HG03432 (cell line): ENCODE data around the gene DYNLT2.

Source experiments
- ATAC-seq: cut with Tn5 transposase; IDR thresholded peaks from one replicate; pipeline ENCODE4 v1.9.1; 2021; ENCODE audit warnings: mild to moderate bottlenecking, moderate library complexity; ENCODE audit not compliant: unreplicated experiment

Gene DYNLT2

DNA sequence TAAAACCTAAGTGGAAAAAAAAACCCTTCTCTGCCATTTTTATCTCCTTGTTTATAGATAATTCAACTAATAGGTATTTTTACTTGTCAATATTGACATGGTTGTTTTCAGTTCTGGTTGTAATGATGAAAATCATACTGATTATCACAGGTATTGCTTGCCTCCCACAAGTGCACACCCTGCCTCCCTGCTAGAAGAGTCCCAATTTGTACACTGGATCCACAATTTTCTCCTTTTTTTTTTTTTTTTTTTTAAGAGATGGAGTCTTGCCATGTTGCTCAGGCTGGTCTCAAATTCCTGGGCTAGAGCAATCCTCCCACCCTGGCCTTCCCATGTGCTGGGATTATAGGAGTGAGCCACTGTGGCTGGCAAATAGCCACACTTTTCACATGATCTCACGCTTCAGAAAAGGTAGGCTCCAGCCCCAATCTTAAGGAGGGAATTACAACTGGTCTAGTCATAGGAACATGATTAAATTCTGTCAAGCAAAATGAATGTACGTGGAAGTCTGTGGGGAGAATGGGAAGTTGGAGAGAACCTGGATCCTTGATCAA, 12.3 kb downstream of the DYNLT2 start:
- ATAC-seq = no peak

DNA sequence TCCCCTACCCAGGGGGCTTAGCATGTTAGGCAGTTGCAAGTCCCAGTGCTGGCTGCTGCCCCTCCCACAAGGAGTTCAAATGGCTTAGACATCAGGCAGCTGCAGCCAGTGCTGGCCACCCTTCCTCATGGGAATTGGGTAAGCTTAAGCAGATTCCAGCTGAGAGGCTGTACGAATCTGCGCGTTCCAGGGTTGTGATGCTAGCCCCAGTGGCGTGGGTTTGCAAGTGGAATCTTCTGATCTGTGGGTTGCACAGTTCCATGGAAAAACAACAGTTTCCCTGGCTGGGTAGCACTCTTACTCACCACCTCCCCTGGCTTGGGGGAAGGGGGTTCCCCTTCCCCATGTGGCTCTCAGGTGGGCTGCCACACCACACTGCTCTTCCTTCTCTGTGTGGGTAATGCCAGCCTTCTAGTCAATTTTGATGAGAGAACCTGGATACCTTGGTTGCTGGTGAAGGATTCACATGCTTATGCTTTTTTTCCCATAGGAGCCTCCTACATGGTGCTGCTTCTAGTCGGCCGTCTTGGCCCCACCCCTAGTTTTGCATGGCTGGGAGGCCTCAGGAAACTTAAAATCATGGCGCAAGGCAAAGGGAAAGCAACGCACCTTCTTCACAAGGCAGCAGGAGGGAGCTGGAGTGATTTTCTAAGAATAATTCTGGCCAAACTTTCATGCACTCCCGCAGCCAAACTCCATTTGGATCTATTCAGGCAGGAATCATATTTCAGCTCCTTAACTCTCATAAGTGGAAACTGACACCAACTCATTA, 13.0 kb downstream of the DYNLT2 start:
- ATAC-seq = no peak

DNA sequence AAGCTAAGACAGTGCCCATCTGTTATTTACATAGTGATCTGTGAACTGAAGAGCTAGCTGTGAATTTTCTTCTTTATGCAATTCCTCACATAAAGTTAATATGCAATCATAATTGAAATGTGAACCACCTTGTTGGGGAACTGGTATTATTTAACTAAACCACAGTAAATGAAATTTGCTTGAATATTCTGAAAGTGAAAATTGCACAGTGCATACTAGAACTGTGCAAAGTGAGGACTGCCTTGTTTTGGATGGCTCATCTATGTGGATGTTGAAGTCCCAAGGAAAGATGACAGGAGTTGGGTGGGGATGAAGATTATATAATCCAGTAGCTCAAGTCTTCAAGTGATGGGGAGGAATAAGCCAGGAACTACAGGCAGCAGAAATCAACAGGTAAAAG, 21.4 kb downstream of the DYNLT2 start:
- no peak for ATAC-seq

DNA sequence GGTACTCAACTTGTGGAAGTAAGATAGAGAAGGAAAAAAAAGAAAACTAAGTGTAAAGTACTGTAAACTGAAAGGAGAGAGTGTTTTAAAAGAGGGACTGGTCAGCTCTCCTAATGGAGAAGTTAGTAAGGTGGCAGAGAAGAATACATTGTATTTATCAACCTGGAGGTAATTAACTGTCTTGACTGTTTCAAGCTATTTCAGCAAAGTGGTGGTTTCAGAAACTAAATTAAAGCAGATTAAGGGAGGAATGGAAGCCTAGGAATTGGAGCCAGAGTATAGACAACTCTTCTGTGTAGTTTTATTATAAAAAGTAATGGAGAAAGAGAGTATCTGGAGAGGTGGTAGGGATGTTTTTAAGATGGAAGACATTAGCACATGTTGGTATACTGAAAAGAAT, 24.4 kb downstream of the DYNLT2 start:
- no peak for ATAC-seq

DNA sequence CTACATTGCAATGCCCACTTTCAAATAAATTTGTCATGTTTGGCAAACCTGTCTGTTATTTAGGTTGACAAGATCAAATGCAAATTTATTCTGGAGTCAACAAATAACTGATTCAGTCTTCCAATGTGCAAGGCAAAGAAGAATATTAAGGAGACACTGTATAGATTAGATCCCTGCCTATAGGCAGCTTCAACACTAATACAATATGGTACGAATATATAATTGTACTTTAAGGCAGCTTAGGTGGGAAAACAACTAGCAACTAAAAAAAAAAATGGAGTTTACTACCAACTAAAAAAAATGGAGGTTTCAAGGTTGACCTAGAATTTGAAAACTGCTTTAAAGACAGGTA, 25.3 kb downstream of the DYNLT2 start:
- ATAC-seq = no peak

DNA sequence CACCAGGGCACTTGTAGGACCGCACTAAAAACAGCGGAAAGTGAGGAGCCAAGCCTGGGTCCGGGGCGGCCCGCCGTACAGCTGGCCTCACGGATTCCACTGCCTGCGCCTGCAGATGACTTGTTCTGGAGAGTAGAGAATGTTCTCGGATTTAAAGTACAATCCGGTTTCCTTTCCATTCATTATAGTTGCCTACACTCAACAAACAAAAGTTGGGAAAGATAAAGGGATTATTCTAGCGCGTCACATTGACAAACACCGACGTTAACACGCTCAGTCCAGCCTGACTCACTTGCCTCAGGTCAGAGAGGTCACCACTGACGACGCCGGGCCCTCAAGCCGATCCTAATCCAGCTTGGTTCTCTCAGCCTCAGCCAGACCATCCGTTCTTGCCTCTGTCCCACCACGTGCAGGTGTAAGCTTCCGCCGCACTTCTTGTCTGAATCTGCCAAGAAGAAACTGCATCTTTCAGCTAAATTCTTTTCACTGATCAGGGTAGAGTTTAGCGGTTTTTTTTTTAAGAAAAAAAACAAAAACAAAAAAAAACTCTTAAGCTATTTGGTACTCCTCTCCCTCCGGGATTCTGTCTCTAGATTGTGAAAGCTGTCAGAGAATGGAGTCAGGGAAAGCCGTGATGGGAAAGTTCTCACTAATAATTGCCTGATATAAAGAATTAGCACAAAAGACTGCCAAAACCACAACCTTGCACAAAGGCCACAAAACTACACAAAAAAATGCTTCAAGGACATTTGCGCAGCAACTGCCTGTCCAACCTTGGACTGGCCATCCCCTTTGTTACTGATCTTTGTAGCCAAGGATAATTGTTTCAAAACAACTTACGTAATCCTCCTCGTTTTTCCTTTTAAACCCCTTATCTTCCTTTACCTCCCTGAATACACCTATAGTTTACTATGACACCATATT, 26.0 kb downstream of the DYNLT2 start:
- ATAC-seq = peak; percentile 21

DNA sequence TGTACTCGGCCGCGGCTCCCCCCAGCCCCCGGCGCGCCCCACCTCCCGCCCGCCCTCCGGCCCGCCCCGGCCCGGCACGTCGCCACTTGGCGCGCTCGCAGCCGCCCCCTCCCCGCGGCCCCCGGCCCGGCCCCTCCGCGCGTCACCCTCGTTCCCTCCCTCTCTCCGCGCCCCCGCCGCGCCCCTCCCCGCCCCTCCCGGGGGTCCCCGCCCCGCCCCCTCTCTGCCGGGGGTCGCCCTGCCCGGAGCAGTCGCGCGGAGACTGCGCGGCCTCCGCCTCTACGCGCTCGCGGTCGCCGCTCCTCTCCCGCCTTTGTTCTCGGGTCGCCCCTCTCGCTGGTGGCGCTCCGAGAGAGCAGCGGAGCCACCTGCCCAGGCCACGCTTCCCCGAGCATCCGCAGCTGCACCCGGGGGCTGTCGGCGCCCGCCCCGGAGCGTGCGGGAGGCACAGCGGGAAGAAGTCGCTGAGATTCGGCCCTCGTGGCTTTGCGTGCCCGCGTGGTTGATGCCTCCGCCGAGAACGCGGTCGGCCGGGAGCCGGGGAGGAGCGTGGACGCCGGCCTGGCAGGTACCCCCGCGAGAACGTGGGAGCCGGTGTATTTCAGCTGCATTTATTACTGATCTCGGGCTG, 26.8 kb downstream of the DYNLT2 start, which contains the start of gene PHF10:
Gene PHF10, minus strand, starts transcription at position 7 of the 631 bp plus-strand sequence. CDS start 569 bp downstream, outside the sequence.
- peak; percentile 55 for ATAC-seq

DNA sequence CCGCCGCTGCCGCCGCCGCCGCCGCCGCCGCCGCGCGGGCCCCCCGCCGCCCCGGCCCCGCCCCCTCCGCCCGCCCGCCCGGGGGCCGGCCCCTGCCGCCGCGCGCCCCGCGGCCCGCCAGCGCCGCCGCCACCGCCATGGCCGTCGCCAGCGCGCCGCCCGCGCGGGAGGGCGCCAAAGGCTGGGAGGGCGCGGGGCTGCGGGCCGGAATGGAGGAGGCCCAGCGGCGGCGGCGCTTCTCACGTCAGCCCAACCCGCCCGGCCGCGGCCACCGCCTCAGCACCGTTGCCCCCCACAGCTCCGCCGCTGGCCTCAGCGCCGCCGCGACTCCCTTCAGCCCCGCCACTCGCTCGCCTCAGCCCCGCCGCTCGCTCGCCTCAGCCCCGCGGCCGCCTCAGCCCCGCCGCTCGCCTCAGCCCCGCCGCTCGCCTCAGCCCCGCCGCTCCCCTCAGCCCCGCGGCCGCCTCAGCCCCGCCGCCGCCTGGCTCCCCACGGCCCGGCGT, 27.3 kb downstream of the DYNLT2 start:
- peak; percentile 57 for ATAC-seq

DNA sequence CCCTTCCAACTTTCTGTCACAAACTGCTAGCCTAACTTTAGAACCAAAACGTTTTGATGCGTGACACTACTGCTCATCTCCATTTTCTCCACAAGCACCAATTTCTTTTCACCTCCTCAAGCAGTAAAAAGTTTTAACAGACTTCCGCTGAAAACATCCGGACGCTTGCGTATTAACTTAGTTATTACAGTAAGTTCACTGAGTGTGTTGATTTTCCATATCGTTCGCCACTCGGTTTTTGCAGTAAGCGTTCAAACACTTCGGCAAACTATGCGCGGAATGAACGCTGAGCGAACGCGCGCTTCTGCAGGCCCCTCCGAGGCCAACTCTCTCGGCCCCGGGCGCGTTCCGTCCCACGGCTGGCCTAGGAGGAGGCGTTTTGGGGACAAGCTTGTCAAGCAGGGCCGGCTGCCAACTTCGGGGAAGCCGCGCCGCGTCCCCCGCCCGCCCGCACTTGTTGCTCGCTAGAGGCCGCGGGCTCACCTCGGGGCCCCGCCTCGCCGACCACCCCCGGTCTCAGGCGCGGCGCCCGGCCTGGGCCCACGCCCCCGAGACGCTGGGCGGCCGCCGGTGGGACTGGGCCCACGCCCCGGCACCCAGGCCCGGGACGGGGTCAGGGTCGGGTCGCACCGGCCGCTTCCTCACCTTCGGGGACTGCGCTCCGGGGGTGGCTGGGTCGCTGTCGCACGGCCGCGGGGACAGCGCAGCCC, 28.0 kb downstream of the DYNLT2 start:
- peak; percentile 38 for ATAC-seq

DNA sequence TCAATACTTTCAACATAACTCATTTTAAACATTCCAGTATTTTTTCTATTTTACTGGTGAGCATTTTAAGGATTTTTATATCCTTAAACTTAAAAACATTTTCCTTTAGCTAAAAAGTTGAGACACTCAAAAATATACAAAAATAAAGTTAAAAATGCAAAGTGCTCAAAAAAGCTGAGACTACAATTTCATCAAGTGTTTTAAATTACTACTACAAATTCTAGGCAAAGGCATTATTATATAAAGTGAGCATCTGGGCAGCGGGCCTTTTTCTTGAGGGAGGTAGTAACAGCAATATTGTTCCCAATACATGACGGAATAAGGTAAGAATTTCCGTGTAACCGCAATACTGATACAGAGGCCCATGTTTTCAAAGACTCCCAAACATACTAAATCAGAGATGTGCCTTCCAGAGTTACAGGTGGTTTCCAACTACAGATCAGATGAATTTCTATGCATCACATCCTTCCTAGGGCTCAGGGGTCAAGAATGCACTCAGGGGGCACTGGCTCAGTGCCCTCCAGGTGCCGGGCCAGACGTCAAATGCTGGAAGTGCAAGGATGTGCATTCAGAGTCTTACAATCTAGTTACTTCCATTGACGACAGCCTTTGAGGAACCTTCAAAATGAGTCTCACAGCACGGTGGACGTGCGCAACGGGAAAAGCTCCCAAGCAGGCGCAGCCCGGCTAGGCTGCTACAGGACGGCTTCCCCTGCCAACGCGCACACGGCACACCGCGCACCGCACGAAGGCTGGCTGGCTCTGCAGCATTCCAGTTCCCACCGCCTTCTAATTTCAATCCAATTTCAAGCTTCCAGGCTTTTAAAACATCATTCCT, 28.8 kb downstream of the DYNLT2 start:
- peak; percentile 16 for ATAC-seq

DNA sequence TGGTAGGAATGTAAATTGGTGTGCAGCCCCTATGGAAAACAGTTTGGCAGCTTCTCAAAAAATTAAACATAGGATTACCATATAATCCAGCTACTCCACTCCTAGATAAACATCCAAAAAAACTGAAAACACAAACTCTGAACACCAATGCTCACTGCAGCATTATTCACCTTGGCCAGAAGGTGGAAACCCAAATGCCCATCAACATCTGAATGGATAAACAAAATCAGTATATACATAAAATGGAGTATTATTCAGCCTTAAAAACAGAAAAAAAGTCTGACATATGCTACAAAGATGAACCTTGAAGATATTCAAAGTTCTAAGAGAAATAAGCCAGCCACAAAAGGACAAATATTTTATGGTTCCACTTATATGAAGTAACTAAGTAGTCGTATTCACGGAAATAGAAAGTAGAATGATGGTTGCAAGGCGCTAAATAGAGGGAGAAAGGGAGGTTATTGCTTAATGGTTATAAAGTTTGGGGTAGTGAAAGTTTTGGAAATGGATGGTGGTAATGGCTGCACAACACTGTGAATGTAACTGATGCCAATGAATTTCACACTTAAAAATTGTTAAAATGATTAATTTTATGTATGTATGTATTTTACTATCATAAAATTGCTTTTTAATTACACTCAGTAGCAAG, 31.0 kb downstream of the DYNLT2 start:
- no peak for ATAC-seq

DNA sequence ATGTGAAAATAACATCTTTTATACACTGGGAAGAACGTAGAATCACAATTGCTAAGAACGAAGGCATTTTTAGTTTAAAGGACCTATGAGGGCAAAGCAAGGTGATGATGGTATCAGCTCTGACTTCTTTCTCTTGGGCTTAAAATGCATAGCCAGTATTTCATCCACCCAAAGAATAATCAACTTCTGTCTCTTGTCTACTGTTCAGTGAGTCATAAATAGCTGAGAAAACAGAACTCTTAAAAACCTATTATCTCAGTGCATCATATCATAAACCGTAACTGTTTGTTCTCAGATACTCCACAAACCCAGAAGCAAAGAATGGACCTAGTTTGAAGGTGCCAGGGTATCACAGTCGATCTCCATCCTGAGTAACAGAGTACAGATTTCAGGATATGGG, 32.3 kb downstream of the DYNLT2 start:
- ATAC-seq = no peak

DNA sequence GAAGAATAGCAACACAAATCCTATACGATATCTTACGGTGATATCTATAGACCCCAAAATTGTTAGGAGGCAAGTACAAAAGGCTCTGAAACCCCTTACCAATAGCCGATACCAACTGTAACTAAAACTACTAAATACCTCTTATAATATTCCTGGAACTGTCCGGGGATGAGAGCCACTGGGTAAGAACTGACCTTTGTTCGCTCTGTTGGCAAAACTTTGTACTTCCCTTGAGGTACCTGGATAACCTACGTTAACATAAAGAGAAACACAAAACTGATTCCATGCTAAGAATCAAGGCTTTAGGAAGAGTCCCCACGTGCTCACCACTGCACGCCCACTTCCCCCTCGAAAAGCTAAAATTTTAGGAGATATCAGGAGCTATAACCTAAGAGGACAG, 36.8 kb downstream of the DYNLT2 start:
- no peak for ATAC-seq

DNA sequence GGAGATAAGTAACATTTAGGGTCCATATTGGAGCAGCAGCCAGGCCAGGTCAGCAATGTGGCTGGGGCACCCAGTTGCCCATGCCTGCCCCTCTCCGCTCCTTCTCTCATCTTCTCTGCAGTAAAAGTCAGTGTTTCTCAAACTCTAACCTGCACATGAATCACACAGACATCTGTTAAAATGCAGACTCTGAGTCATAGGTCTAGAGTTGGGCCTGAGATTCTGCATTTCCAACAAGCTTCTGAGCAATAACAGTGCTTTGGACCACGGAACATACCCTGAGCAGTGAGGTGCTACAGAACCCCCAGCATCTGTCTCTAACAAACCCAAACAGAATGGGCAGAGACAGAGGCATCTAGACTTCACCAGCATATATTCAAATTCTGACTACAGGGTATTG, 37.2 kb downstream of the DYNLT2 start:
- ATAC-seq = no peak

DNA sequence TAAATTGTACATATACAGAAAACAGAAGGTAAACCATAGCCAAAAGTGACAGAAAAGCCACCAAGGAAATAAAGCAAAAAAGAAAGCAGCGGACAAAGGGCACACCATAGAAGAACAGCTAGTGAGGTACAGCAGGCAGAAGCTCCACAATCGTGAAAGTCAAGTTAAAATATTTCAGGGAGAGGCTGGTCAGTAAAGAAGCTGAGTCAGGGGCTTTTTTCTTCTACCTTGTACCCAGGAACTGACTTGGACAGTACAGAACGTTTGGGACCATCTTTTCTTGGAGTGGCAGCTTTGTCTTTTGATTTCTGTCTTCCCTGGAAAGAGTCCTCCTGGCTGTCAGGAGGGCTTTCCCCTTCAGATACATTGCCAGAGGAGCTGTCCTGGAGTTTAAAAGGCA, 41.4 kb downstream of the DYNLT2 start:
- ATAC-seq = no peak

DNA sequence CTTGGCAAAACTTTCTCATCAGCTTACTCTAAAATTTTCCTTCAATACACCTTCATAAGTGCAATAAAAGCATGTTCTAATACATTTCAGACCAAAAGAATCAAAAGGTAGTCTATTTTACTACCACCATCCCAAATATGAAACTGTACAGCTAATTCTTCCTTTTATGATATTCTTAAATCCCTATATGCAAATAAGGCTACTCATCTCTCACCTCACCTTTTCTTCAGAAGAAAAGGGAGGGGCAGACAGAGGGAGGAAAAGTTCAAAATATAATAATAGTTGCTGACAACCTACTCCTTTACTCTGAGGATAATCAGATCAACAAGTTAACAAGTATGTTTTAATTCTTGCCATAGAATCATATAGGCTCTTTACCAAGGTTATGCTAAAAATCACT, 42.1 kb downstream of the DYNLT2 start:
- peak; percentile 64 for ATAC-seq

DNA sequence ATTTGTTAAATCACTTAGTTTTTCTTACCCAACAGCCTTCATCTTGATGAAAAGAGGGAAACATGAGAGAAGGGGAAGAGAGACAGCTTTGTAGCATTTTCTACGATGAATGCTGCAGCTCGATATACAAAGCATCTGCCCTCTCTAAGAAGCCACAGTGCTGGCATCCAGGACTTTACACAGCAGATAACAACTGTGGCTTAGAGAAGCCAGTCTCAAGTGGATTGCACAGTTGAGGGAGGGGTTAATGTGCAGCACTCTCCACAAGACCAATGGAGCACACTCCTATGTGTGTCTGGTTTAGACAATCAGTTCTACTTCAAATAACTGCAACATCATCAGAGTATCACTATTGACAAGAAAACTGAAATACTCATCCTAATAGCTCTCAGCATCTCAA, 43.6 kb downstream of the DYNLT2 start:
- ATAC-seq = no peak

DNA sequence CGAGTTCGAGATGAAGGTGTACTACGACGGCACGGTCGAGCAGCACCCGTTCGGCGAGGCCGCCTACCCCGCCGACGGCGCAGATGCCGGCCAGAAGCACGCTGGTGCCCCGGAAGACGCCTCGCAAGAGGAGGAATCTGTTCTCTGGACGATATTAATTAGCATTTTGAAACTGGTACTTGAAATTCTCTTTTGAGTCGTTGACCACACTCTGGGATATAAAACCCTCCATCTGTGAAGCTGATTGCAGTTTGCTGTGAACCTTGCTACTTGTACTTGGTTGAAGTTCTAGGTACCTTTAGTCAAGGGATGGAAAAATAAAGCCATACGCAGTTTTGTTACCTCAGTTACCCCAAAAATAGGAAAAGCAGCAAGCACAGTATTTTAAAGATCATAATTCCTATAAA, 48.5 kb downstream of the DYNLT2 start:
- peak; percentile 6 for ATAC-seq
